DND-41 (cell line): ENCODE data around the gene ADGRB3.
"Not testable (repeated sequence)": the region's sequence is repeated elsewhere in the genome, so short reads cannot be mapped to it uniquely, and the experiment has no call there.

ENCODE experiments used
- ATAC-seq: fragments of 200-7000 bp; cut with Tn5 transposase; 3 replicates; pipeline ENCODE4 v1.9.1; 2021; ENCODE audit warnings: low read depth; ENCODE audit not compliant: insufficient read depth
- DNase-seq: peaks from one replicate; pipeline ENCODE4 v3.0.0-alpha.2; 2020
- H2AFZ ChIP-seq: 2 replicates; pipeline ENCODE4 v1.6.0; 2012; ENCODE audit warnings: low read depth, low read length
- H3K27ac ChIP-seq: 2 replicates; pipeline ENCODE4 v1.5.1; 2012; ENCODE audit warnings: low read length, inconsistent platforms
- H3K27me3 ChIP-seq: fragments of 200-600 bp; sonication (generic); 2 replicates; pipeline ENCODE4 v1.6.0; 2012; ENCODE audit warnings: low read length, mild to moderate bottlenecking, inconsistent platforms; ENCODE audit not compliant: insufficient read depth, poor library complexity
- H3K36me3 ChIP-seq: 2 replicates; pipeline ENCODE4 v1.5.1; 2012; ENCODE audit warnings: low read length, inconsistent platforms; ENCODE audit not compliant: insufficient read depth
- H3K4me1 ChIP-seq: 2 replicates; pipeline ENCODE4 v1.5.1; 2012; ENCODE audit warnings: mild to moderate bottlenecking, low read length; ENCODE audit not compliant: insufficient read depth
- H3K4me2 ChIP-seq: 2 replicates; pipeline ENCODE4 v1.6.0; 2012; ENCODE audit warnings: mild to moderate bottlenecking, moderate library complexity, low read length, inconsistent platforms; ENCODE audit not compliant: insufficient read depth
- H3K4me3 ChIP-seq, 2 experiments: fragments of 200-600 bp in 1 of 2; shearing (Covaris generic) in 1 of 2; 2 replicates each; pipeline ENCODE4 v1.5.1; 2012 to 2016; ENCODE audit warnings: inconsistent platforms in 2 of 2, low read length in 2 of 2, mild to moderate bottlenecking in 2 of 2, low read depth in 1 of 2, moderate library complexity in 1 of 2
- H3K79me2 ChIP-seq: 2 replicates; pipeline ENCODE4 v1.6.0; 2012; ENCODE audit warnings: low read length, inconsistent platforms; ENCODE audit not compliant: insufficient read depth
- H3K9ac ChIP-seq: 2 replicates; pipeline ENCODE4 v1.6.0; 2012; ENCODE audit warnings: low read depth, mild to moderate bottlenecking, inconsistent platforms, low read length, moderate library complexity
- H3K9me3 ChIP-seq: 2 replicates; pipeline ENCODE4 v1.5.1; 2012; ENCODE audit warnings: low read length, moderate library complexity, mild to moderate bottlenecking, inconsistent platforms; ENCODE audit not compliant: insufficient read depth, severe bottlenecking
- H4K20me1 ChIP-seq: 2 replicates; pipeline ENCODE4 v1.6.0; 2012; ENCODE audit warnings: low read length; ENCODE audit not compliant: insufficient read depth
- CTCF ChIP-seq: IDR thresholded peaks from 2 replicates; pipeline ENCODE4 v1.5.1; 2012; ENCODE audit warnings: borderline replicate concordance, low read length, moderate library complexity, mild to moderate bottlenecking; ENCODE audit not compliant: poor library complexity, severe bottlenecking; ENCODE audit errors: extremely low read depth
- EZH2 ChIP-seq: IDR thresholded peaks from 3 replicates; pipeline ENCODE4 v1.6.1; 2012; ENCODE audit warnings: borderline replicate concordance, low read depth, mild to moderate bottlenecking, moderate library complexity, low read length, inconsistent platforms; ENCODE audit not compliant: severe bottlenecking

Gene ADGRB3

GRCh38 chr6:68746376-68746775, 111.3 kb downstream of the ADGRB3 start:
- Histone ChIP-seq H3K79me2 (no peaks in the 10 kb centered on the region), H3K4me3 (no peak overlapping the region), H3K4me2 (no peak overlapping the region), H4K20me1 (no peaks in the 10 kb centered on the region), H3K4me1 (no peaks in the 10 kb centered on the region), H3K27ac (no peak overlapping the region), H3K36me3 (no peaks in the 10 kb centered on the region), H3K9me3 (no peaks in the 10 kb centered on the region), H2AFZ (no peak overlapping the region), H3K9ac (no peak overlapping the region), H3K27me3 (no peaks in the 10 kb centered on the region)
- no peak for TF ChIP-seq EZH2
- no peak for TF ChIP-seq CTCF
- DNase-seq: no peak
- no peak for ATAC-seq

GRCh38 chr6:68747110-68747790, 112.2 kb downstream of the ADGRB3 start:
- no peak for ATAC-seq
- H3K27me3 ChIP-seq: no peaks in the 10 kb centered on the region

GRCh38 chr6:68747832-68748231, 112.8 kb downstream of the ADGRB3 start:
- not testable (repeated sequence) for H2AFZ ChIP-seq, H3K4me3 ChIP-seq, ATAC-seq, H3K4me1 ChIP-seq, H3K9me3 ChIP-seq, H3K27ac ChIP-seq, H3K9ac ChIP-seq, H3K27me3 ChIP-seq, DNase-seq, H3K79me2 ChIP-seq, H3K36me3 ChIP-seq, H3K4me2 ChIP-seq, H4K20me1 ChIP-seq

More at GRCh38 chr6:68747110-68747790, 112.2 kb downstream of the ADGRB3 start:
- H3K79me2 ChIP-seq: no peaks in the 10 kb centered on the region
- H3K9me3 ChIP-seq: no peaks in the 10 kb centered on the region
- DNase-seq: no peak
- no peak overlapping the region for H3K4me2 ChIP-seq
- H4K20me1 ChIP-seq: no peaks in the 10 kb centered on the region
- no peak for TF ChIP-seq CTCF
- no peak for TF ChIP-seq EZH2
- H3K36me3 ChIP-seq: no peaks in the 10 kb centered on the region
- no peak overlapping the region for H3K27ac ChIP-seq
- H3K4me3 ChIP-seq: no peak overlapping the region
- no peak overlapping the region for H2AFZ ChIP-seq
- no peak overlapping the region for H3K9ac ChIP-seq
- H3K4me1 ChIP-seq: no peaks in the 10 kb centered on the region

GRCh38 chr6:68754681-68755213, 119.7 kb downstream of the ADGRB3 start:
- Histone ChIP-seq H3K79me2 (no peaks in the 10 kb centered on the region), H3K9me3 (no peaks in the 10 kb centered on the region), H4K20me1 (no peaks in the 10 kb centered on the region), H3K36me3 (no peaks in the 10 kb centered on the region), H2AFZ (no peak overlapping the region), H3K9ac (no peak overlapping the region), H3K27me3 (no peaks in the 10 kb centered on the region), H3K27ac (no peak overlapping the region), H3K4me3 (no peak overlapping the region), H3K4me2 (no peak overlapping the region), H3K4me1 (no peaks in the 10 kb centered on the region)
- ATAC-seq: no peak
- TF ChIP-seq EZH2 (no peak), CTCF (no peak)
- DNase-seq: no peak
